Mucosa of stomach (tissue), 1 donor: ENCODE results near the gene TEP1.
"Not testable (repeated sequence)": the region's sequence is repeated elsewhere in the genome, so short reads cannot be mapped to it uniquely, and the experiment has no call there.

ENCODE experiments used
- H3K27me3 ChIP-seq: one replicate; pipeline ENCODE4 v1.7.0; 2013; ENCODE audit warnings: mild to moderate bottlenecking, low read length; ENCODE audit not compliant: control insufficient read depth, insufficient read depth
- H3K36me3 ChIP-seq: one replicate; pipeline ENCODE4 v1.7.0; 2013; ENCODE audit warnings: low read length; ENCODE audit not compliant: control insufficient read depth, insufficient read depth
- H3K4me1 ChIP-seq: one replicate; pipeline ENCODE4 v1.7.0; 2013; ENCODE audit warnings: mild to moderate bottlenecking, low read length; ENCODE audit not compliant: control insufficient read depth, insufficient read depth
- H3K4me3 ChIP-seq: one replicate; pipeline ENCODE4 v1.7.0; 2013; ENCODE audit warnings: low read length
- H3K9ac ChIP-seq: one replicate; pipeline ENCODE4 v1.7.0; 2013; ENCODE audit warnings: mild to moderate bottlenecking, low read length, moderate library complexity
- H3K9me3 ChIP-seq: one replicate; pipeline ENCODE4 v1.7.0; 2013; ENCODE audit warnings: mild to moderate bottlenecking, low read length, moderate library complexity; ENCODE audit not compliant: control insufficient read depth
- donor health status: Pancreatic carcinoma.

Gene TEP1

DNA sequence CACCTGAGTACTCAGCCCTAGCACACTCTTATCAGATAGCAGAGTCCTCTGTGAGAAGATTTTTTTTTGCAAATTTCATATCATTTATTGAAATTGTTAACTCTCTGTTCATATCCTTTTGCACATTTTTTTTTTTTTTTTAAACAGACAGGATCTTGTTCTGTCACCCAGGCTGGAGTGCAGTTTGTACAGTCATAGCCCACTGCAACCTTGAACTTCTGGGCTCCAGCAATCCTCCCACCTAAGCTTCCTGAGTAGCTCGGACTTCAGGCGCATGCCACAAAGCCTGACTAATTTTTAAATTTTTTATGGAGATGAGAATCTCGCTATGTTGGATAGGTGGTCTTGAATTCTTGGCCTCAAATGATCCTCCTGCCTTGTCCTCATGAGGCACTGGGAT is 65.6 kb downstream of the TEP1 start:
- Histone ChIP-seq H3K36me3 (no peaks in the 10 kb centered on the region), H3K4me3 (no peak overlapping the region), H3K9ac (no peak overlapping the region), H3K4me1 (no peaks in the 10 kb centered on the region), H3K9me3 (no peaks in the 10 kb centered on the region), H3K27me3 (no peaks in the 10 kb centered on the region)

DNA sequence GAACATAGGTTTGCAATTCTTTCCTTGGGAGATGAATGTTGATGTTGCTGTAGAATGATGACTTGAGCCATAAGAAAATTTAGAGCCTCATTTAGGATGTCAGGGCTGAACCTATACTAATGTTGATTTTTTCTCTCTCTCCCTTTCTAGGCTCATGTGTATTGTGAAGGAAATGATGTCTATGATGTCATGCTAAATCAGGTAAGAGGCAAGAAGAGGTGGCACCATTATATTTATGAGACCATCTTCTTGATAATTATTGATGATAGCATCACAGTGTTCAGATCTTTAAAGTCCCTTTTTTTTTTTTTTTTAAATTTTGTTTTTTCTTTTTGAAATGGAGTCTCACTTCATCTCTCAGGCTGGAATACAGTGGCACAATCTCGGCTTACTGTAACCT is 66.6 kb downstream of the TEP1 start:
- Histone ChIP-seq H3K9ac (no peak overlapping the region), H3K9me3 (no peaks in the 10 kb centered on the region), H3K36me3 (no peaks in the 10 kb centered on the region), H3K27me3 (no peaks in the 10 kb centered on the region), H3K4me3 (no peak overlapping the region), H3K4me1 (no peaks in the 10 kb centered on the region)

DNA sequence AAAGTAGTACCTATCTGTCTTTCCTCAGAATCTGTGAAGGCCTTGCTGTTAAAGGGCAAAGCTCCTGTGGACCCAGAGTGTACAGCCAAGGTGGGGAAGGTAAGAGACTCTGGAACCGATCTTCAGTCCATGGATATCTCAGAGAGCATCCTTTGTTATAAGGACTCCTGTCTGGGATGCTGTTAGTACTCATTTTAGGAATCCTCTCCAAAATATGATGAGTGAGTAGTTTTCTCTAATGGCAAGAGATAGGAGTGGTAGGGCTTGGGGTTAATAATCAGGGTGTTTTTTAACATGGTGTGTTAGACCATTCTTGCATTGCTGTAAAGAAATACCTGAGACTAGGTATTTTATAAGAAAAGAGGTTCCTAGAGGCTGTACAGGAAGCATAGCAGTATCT is 67.9 kb downstream of the TEP1 start:
- Histone ChIP-seq H3K4me3 (no peak overlapping the region), H3K9me3 (no peaks in the 10 kb centered on the region), H3K9ac (no peak overlapping the region), H3K27me3 (no peaks in the 10 kb centered on the region), H3K36me3 (no peaks in the 10 kb centered on the region), H3K4me1 (no peaks in the 10 kb centered on the region)

DNA sequence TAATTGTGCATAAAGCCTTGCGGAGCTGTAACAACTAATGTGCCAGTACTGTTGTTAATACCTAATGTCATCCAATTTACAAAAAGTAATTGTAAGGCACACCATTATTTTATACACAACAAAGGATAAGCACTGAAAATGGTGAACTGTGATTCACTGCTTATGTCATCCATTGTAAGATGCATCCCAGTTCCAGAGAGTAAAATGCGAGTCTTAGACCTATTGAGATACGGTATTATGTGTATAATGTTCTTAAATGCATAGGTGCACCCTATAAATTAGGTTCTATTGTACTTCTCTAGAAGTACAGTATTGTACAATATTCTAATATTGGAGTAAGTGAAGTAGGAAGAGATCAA is 69.5 kb downstream of the TEP1 start:
- H3K9ac ChIP-seq: peak overlapping the region; percentile 69
- H3K36me3 ChIP-seq: no peaks in the 10 kb centered on the region
- H3K4me1 ChIP-seq: no peaks in the 10 kb centered on the region
- no peaks in the 10 kb centered on the region for H3K27me3 ChIP-seq
- H3K4me3 ChIP-seq: peak overlapping the region; percentile 57
- no peaks in the 10 kb centered on the region for H3K9me3 ChIP-seq

DNA sequence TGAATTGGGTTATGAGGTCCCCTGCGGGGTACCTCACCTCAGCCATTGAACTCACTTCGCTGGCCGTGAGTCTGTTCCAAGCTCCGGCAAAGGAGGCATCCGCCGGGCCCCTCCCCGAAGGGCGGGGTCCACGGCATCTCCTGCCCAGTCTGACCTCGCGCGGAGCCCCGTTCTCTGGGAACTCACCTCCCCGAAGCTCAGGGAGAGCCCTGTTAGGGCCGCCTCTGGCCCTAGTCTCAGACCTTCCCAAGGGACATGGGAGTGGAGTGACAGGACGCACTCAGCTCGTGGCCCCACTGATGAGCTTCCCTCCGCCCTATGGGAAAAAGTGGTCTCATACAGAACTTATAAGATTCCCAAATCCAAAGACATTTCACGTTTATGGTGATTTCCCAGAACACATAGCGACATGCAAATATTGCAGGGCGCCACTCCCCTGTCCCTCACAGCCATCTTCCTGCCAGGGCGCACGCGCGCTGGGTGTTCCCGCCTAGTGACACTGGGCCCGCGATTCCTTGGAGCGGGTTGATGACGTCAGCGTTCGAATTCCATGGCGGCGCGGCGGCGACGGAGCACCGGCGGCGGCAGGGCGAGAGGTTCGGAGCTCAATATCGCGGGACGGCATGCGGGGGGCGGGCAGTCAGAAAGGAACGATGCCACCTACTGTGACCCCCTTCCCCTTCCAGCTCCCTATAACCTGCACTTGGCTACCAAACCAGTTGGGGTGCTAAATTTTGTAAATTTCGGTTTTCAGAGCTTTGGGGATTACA is 70.0 kb downstream of the TEP1 start, which contains the start of gene PARP2:
Gene PARP2 (plus strand): TSS at position 544 of the 770 bp plus-strand sequence. CDS start 7 bp downstream, at position 551.
- H3K27me3 ChIP-seq: no peaks in the 10 kb centered on the region
- H3K9me3 ChIP-seq: no peaks in the 10 kb centered on the region
- peak within 1 kb of the TSS; percentile 69 for H3K9ac ChIP-seq
- H3K4me3 ChIP-seq: peak within 1 kb of the TSS; percentile 74
- no peaks in the 10 kb centered on the region for H3K4me1 ChIP-seq
- no peaks in the 10 kb centered on the region for H3K36me3 ChIP-seq

DNA sequence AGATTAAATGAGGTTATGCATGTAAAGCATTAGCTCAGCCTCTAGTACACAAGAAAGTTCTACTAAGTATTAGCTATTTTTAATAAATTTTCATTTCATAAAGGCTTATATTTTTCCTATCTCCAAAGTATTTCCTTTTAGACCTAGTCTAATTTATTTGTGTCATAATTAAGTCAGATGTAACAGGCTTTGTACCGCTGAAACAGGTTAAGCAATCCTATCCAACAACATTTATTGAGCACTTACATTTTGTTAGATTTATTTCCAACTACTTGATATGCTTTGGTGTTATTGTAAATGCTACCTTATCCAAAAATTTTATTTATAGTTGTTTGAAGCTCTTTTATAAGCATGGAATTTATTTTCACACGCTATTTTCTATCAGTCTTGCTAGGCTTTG is 71.7 kb downstream of the TEP1 start:
- no peaks in the 10 kb centered on the region for H3K36me3 ChIP-seq
- no peak overlapping the region for H3K4me3 ChIP-seq
- no peaks in the 10 kb centered on the region for H3K27me3 ChIP-seq
- H3K9me3 ChIP-seq: no peaks in the 10 kb centered on the region
- H3K4me1 ChIP-seq: no peaks in the 10 kb centered on the region
- no peak overlapping the region for H3K9ac ChIP-seq

DNA sequence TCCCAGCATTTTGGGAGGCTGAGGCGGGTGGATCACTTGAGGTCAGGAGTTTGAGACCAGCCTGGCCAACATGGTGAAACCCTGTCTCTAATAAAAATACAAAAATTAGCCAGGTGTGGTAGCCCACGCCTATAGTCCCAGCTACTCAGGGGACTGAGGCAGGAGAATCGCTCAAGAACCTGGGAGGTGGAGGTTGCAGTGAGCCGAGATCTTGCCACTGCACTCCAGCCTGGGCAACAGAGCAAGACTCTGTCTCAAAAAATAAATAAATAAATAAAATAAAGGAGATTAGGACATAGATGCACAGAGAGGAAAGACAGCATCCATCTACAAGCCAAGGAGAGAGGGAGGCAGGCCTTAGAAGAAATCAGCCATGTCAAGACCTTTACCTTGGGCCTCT is 72.3 kb downstream of the TEP1 start:
- H3K36me3 ChIP-seq, H3K9me3 ChIP-seq, H3K4me3 ChIP-seq, H3K4me1 ChIP-seq, H3K9ac ChIP-seq, H3K27me3 ChIP-seq: not testable (repeated sequence)

DNA sequence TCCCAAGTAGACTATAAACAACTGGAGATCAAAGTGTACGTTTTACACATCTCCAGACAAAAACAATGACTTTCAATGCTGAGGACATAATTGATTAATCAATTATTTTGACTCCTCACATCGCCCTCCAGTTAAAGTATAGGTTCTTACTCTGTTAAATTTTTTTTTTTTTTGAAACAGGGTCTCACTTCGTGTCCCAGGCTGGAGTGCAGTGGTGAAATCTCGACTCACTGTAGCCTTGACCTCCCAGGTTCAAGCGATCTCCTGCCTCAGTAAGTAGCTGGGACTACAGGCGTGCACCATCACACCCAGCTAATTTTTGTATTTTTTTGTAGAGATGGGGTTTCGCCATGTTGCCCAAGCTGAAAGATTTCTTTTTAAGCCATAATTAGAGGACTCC is 79.3 kb downstream of the TEP1 start:
- no peaks in the 10 kb centered on the region for H3K9me3 ChIP-seq
- no peaks in the 10 kb centered on the region for H3K27me3 ChIP-seq
- H3K9ac ChIP-seq: no peak overlapping the region
- peaks cover 6% of the 10 kb centered on the region for H3K4me1 ChIP-seq
- no peak overlapping the region for H3K4me3 ChIP-seq
- H3K36me3 ChIP-seq: no peaks in the 10 kb centered on the region

DNA sequence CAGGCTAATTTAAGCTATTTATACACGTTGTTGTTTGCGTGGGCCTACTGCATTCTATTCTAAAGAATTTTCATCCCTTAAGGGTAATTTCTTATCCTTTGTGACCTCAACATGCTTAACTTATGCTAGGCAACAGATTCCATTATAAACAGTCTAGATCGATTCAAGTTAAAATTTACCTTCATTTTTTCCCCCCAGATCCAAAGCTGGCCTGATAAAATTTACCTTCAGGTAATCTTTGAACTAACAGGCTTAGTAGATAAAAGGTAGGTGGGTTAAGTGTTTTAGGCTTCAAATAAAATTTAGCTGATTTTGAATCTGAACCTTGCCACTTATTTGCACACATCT is 79.8 kb downstream of the TEP1 start:
- no peaks in the 10 kb centered on the region for H3K36me3 ChIP-seq
- peaks cover 6% of the 10 kb centered on the region for H3K4me1 ChIP-seq
- no peaks in the 10 kb centered on the region for H3K27me3 ChIP-seq
- H3K4me3 ChIP-seq: peak overlapping the region; percentile 57
- no peaks in the 10 kb centered on the region for H3K9me3 ChIP-seq
- peak overlapping the region; percentile 69 for H3K9ac ChIP-seq

DNA sequence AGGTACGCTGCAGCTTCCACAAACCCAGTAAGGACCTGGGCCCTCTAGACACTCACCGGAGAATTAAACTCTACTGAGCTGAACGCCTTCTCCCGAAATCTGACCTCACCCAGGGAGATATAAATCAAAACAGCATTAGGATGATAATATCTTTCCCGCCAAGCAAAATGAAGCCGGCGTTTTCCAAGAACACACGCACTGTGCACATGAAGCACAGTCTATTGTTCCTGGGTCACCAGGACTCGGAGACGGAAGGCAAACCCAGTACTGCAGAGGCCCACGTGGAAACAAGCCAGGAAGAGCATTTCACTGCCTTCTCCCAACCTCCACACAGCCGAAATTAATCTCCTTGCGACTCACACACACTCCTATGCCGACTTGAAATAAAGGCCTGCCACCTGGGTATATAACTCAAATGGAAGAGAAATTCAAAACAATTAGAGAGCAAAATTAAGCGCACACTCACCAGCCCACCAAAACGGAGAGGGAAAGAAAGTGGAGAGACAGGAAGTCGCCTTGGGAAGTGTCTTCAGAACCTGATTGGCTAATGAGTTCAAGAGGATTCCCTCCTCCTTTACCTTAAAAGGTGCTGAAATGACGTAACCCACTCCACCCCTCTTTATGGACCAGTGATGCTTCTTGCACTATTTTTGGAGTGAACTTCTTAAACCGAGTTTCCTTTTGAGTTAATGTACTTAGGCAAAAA is 80.4 kb downstream of the TEP1 start, which contains the start of gene CCNB1IP1:
Gene CCNB1IP1 (minus strand): TSS at position 492 of the 706 bp plus-strand sequence. CDS start 16,756 bp downstream, outside the sequence.
- H3K9ac ChIP-seq: peak within 1 kb of the TSS; percentile 69
- peak within 1 kb of the TSS; percentile 57 for H3K4me3 ChIP-seq
- H3K4me1 ChIP-seq: peaks cover 6% of the 10 kb centered on the region
- no peaks in the 10 kb centered on the region for H3K36me3 ChIP-seq
- no peaks in the 10 kb centered on the region for H3K9me3 ChIP-seq
- no peaks in the 10 kb centered on the region for H3K27me3 ChIP-seq

DNA sequence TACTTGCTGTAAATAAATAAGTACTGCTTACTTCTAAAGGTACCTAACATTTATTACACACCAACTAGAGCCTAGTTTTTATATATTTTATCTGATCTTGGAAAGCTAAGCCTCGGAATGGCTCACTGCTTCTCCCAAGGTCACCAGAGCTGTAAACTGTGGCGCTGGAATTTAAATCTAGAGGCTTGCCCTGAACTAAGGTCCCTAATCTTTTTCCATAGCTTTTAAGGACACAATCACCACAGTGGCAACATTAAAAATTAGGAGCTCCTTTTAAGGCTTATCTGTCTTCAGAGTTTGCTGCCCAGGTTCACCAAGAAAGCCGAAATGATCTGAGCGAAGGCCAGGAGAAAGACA is 80.9 kb downstream of the TEP1 start:
- H3K36me3 ChIP-seq: no peaks in the 10 kb centered on the region
- peak overlapping the region; percentile 69 for H3K9ac ChIP-seq
- H3K4me3 ChIP-seq: peak overlapping the region; percentile 57
- H3K27me3 ChIP-seq: no peaks in the 10 kb centered on the region
- H3K9me3 ChIP-seq: no peaks in the 10 kb centered on the region
- H3K4me1 ChIP-seq: peaks cover 6% of the 10 kb centered on the region

DNA sequence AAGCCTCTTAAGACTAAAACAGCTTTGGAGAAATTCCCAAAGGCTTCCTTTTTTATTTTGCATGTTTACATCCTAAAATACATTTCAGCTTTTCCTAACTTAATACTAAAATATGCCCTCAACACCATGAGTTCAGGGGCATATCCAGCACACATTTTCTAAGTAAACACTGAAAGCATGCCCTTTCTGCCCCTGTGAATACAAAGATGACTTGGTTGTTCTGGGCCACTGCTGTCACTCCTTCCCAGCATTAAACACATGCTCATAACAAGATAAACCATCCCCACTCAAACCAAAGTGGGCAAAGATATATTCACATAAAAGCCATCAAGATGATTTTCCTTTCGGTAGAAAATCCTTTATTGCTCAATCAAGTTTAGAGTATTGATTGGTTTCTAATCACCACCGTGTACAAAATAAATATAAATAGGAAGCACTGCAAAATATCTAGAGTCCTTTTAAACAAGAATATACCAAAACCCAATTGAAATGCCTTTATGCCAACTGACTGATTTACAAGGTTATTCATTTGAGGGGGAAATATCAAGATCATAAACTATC is 82.2 kb downstream of the TEP1 start:
- Histone ChIP-seq H3K4me1 (peaks cover 6% of the 10 kb centered on the region), H3K36me3 (no peaks in the 10 kb centered on the region), H3K9me3 (no peaks in the 10 kb centered on the region), H3K9ac (no peak overlapping the region), H3K27me3 (no peaks in the 10 kb centered on the region), H3K4me3 (no peak overlapping the region)
